Activated naive CD8-positive, alpha-beta T cell treated with anti-CD3 and anti-CD28 coated beads for 36 hours (primary cell): ENCODE data around the gene POLR2J. TPM values are rescaled to one million over a fixed set of nuclear protein-coding genes. Genes with fewer than 3 reads are reported as not detected.

Source experiments
- total RNA-seq, 2 experiments: library from RNA; stranded (reverse); gene quantifications; one replicate each; pipeline ENCODE4 v1.2.3, GENCODE V29; 2021

Gene POLR2J
- total RNA-seq, 2 experiments from 2014 or later: 63.5 to 67.1 TPM

Other genes with a start within 250 kb of the POLR2J start
- 1 to 10 TPM; 2.9 to 3.6 TPM for gene SH2B2, start 192.1 kb downstream of the POLR2J start, total RNA-seq
- not detected for gene SPDYE6, start 122.5 kb downstream of the POLR2J start, total RNA-seq
- 10 to 100 TPM; 25.1 to 25.2 TPM for gene PRKRIP1, start 82.6 kb downstream of the POLR2J start, total RNA-seq
- 10 to 100 TPM; 41.4 to 46.2 TPM for gene ORAI2, start 45.3 kb downstream of the POLR2J start, total RNA-seq
- gene ALKBH4, start 14.1 kb downstream of the POLR2J start, total RNA-seq: 10 to 100 TPM in 1 of 2 experiments, 1 to 10 TPM in 1; 8.8 to 10.1 TPM
- 10 to 100 TPM; 20.1 to 20.7 TPM for gene LRWD1, start 13.9 kb downstream of the POLR2J start, total RNA-seq
- gene RASA4B, start 38.9 kb upstream of the POLR2J start, total RNA-seq: 10 to 100 TPM; 23.6 to 25.2 TPM
- 1 to 10 TPM; 6.4 to 9.6 TPM for gene UPK3BL2, start 64.8 kb upstream of the POLR2J start, total RNA-seq
- not detected for gene SPDYE2, start 72.3 kb upstream of the POLR2J start, total RNA-seq
- gene POLR2J3, start 93.7 kb upstream of the POLR2J start, total RNA-seq: 10 to 100 TPM; 19.7 to 23.3 TPM
- gene RASA4, start 137.8 kb upstream of the POLR2J start, total RNA-seq: 10 to 100 TPM; 53.7 to 54.2 TPM
- 10 to 100 TPM; 14.1 to 19.4 TPM for gene UPK3BL1, start 163.9 kb upstream of the POLR2J start, total RNA-seq
- not detected for gene SPDYE2B, start 171.4 kb upstream of the POLR2J start, total RNA-seq
- 1 to 10 TPM; 6.5 to 6.9 TPM for gene POLR2J2, start 192.7 kb upstream of the POLR2J start, total RNA-seq